GM10266 (cell line): ENCODE measurements around the gene TECPR1.
A peak's percentile ranks its signal among the peaks of the same experiment; 100 is the strongest.

Source experiments
- DNase-seq: peaks from one replicate; pipeline ENCODE4 v3.0.0; 2012; ENCODE audit errors: extremely low spot score
- CTCF ChIP-seq: IDR thresholded peaks from 2 replicates; pipeline ENCODE4 v1.5.1; 2012; ENCODE audit warnings: mild to moderate bottlenecking, low read depth; ENCODE audit not compliant: control insufficient read depth, insufficient read depth; ENCODE audit errors: missing control alignments

TECPR1 gene

GRCh38 chr7:98213296-98213887, 38.6 kb downstream of the TECPR1 start:
- peak; percentile 46 for DNase-seq
- TF ChIP-seq CTCF, result no peak

GRCh38 chr7:98212532-98213041, 39.4 kb downstream of the TECPR1 start:
- DNase-seq, result no peak
- TF ChIP-seq CTCF, result no peak

- DNase-seq, result peak; percentile 40
- no peak for TF ChIP-seq CTCF
These were observed 40.1 kb downstream of the TECPR1 start for GRCh38 chr7:98211676-98212531.

GRCh38 chr7:98211221-98211675, 40.8 kb downstream of the TECPR1 start, which contains the start of gene BHLHA15:
Gene BHLHA15 (plus strand): TSS chr7:98211439. CDS start chr7:98212310, 871 bp downstream.
- peak; percentile 81 for DNase-seq
- no peak for TF ChIP-seq CTCF

GRCh38 chr7:98210513-98211220, 41.4 kb downstream of the TECPR1 start:
- peak; percentile 21 for DNase-seq
- no peak for TF ChIP-seq CTCF

- DNase-seq, result peak; percentile 16
- TF ChIP-seq CTCF, result no peak
These were observed 42.7 kb downstream of the TECPR1 start for GRCh38 chr7:98209166-98209920.
